SIG-M5 treated with dmso at 0.1 percent for 504 hours (cell line): ENCODE measurements around the gene RNF144B.
"Not testable (repeated sequence)": the region's sequence is repeated elsewhere in the genome, so short reads cannot be mapped to it uniquely, and the experiment has no call there.

Experiments
- DNase-seq: peaks from one replicate; lab custom pipeline; 2025; ENCODE audit not compliant: unreplicated experiment; lab: John Stamatoyannopoulos, UW

Gene RNF144B

DNA sequence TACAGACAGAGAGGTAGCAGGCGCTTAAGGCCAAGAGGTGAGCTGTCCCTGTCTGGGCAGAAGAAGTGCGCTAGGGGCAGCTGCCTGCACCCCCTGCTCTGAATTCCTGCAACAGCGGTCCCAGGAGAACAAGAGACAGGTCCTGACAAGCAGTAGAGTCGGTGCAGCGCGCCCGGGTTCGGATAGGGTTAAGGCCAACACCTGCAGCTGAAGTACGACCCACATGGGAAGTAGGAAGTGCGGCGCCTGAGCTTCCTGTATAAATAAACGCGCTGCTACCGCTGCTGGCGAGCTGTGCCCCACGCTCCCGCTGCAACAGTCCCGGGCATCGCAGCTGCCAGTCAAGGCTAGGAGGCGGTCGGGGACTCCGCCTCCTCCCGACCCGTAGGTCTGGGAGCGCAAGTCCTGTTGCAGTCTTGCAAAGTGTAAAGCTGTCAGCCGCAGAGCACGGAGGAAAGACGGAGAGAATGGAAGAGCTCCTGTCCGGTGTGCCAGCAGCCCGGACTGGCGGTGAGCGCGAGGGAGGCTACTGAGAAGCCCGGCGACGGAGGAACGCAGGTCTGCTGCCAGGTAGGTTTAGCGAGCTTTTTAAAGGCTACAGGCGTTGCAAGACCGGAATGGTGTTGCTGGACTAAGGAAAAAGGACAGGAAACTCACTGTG, at the start of gene RNF144B:
TSS of gene RNF144B (plus strand) at position 290 of the 661 bp plus-strand sequence. CDS start 12,185 bp downstream, outside the sequence.
- DNase-seq = peak; percentile 37

DNA sequence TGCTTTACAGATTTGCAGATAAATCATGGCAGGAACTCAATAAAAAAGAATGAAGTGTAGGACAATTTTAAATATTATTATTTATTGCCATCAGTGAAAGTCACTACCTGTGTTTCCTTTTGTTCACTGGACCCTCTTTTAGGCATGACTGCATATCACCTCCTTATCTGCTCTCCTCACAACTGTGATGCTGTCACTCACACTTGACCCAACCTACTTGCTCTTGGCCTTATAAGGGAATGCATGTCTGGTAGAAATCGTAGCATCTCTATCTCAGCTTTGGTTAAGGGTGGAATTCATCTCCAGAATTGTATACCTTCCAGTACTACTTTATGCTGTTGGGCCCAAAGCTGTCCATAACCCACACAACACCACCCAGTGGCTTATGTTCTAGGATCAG, 47.6 kb upstream of the RNF144B start:
- DNase-seq = no peak

DNA sequence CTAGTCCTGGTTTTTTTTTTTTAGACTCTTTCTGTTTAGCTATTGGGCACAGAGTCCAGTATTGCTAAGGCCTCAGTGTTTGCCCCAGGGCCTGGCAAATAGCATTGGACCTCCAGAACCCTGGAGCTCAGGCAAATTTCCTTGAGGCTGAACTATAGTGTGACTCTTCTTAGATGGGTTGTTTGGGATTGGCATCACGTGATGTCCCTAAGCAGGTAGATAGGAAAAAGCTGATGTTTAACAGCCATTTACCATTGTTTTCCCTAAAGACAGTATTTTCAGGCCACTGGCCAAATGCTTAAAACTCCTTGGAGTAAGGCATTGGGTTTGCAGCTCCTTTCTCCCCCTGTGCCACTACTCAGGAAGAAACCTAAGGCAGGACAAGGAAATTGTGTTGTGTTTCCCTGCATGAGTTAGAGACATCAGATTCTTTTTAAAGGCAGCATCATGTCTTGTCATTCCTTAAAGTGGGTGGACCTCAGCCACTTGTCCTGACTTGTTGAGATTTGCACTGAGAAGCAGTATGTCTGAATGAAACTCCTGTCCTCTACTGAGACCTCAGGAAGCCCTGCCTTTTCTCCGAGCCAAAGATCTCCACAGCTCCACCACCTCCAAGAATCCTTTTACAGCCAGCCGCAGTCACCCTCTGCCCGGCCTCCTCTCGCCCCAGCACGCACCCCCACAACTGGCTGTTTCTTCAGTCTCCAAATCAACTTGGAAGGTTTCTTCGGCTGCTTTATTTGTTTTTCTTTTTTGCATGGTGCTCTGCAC, 46.2 kb upstream of the RNF144B start:
- no peak for DNase-seq

GRCh38 chr6:18342223-18342622, 44.9 kb upstream of the RNF144B start:
- no peak for DNase-seq

GRCh38 chr6:18343741-18344140, 43.4 kb upstream of the RNF144B start:
- DNase-seq = no peak

DNA sequence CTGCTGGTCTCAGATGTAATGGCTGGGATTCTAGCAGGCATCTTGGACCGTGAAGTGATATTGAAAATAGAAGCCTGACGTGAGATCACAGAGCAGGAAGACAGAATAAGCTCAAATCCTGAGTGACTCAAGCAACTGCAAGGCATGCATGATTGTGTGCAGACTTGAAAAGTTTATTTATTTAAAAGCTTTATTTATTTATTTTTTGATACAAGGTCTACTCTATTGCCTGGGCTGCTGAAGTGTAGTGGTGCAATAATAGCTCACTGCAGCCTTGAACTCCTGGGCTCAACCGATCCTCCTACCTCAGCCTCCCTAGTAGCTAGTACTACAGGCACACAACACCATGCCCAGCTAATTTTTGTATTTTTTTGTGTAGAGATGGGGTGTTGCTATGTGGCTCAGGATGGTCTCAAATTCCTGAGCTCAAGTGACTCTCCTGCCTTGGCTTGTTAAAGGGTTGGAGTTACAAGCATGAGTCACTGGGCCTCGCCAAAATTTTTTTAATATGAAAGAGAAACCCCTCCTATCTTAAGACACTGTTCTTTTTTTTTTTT, 40.1 kb upstream of the RNF144B start:
- DNase-seq = no peak

DNA sequence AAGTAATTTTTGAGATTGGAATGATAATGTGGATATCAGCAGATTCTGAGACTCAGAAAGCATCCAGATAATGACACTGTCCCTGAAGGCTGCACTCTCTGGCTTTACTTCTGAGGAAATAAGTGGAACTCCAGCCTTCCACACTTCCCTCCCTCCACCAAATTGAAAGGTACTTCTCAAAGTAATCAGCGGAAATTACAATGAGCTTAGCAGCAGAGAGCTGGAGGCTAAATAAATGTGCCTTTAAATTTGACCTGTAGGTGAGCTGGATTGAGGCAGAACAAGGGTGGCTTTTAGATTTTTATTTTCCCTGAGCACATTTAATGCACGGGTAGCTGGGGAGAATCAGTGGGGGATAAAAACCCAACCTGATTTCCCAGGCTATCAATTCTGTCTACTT, 39.3 kb upstream of the RNF144B start:
- no peak for DNase-seq

- no peak for DNase-seq
Measured at GRCh38 chr6:18349386-18349785, 37.8 kb upstream of the RNF144B start.

GRCh38 chr6:18350271-18350670, 36.9 kb upstream of the RNF144B start:
- no peak for DNase-seq

DNA sequence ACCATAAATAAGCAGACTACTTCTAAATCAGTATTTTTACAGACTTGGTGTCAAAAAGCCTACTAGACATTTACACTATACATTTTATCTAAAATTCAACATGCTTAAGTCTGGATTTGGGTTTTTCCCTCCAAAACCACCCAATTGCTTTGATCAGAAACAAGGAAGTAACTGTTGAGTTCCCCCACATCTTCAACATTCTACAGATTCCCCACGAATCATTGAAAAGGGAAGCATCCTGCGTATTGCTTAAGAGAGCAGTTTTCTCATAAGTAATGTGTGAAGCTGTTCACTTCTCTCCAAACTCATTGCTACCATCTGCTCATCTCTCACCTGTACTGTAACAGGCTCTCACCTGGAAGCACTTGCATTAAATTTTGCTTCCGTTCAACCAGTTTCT, 36.4 kb upstream of the RNF144B start:
- peak; percentile 31 for DNase-seq

- DNase-seq = no peak
Measured at GRCh38 chr6:18352001-18352400, 35.1 kb upstream of the RNF144B start.

- DNase-seq = no peak
Measured at GRCh38 chr6:18352842-18353241, 34.3 kb upstream of the RNF144B start.

DNA sequence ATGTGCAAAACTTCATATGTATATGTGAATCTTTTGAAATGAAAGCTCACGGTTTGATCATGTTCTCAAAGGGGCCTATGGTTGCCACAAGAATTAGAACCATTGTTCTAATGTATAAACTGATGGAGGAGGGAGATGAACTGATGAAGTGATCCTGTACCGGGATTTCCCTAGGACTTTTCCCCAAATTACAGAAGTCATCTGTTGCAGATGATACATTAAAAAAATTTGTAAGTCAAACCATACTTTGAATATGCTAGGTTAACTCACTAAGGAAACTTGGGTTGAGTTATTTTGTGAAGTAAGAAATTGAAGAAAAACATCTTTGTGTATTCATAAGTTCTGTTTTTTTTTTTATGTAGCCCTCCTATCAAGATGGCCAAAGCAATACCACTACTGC, 33.9 kb upstream of the RNF144B start:
- no peak for DNase-seq

DNA sequence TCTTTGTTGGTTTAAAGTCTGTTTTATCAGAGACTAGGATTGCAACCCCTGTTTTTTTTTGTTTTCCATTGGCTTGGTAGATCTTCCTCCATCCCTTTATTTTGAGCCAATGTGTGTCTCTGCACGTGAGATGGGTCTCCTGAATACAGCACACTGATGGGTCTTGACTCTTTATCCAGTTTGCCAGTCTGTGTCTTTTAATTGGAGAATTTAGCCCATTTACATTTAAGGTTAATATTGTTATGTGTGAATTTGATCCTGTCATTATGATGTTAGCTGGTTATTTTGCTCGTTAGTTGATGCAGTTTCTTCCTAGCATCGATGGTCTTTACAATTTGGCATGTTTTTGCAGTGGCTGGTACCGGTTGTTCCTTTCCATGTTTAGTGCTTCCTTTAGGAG, 29.6 kb upstream of the RNF144B start:
- not testable (repeated sequence) for DNase-seq

DNA sequence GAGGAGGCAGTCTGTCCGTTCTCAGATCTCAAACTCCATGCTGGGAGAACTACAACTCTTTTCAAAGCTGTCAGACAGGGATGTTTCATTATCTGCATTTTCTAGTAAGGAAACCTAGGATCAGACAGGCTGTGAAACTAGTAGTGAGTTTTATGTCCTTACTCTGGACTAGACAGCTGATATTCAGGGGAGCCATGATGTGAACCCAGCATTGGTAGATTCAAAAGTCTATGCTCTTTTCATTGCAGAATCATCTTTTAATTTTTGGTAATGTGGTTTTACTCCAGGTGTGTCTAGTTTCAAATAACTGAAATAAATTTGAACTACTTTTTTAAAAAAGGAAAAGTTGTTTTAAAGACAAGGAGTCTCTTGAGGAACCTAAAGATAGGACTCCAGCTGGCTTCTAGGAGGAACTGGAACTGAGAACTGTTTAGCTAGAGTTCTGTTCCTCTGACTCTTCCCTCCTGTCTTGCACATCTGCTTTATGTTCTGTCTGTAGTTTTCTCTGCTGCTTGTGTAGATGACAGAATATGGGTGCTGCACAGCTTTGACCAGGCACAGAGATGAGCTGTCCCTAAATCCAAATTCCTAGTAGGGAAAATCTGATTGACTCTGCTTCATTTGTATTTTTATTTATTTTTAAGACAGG, 27.8 kb upstream of the RNF144B start:
- peak; percentile 65 for DNase-seq

DNA sequence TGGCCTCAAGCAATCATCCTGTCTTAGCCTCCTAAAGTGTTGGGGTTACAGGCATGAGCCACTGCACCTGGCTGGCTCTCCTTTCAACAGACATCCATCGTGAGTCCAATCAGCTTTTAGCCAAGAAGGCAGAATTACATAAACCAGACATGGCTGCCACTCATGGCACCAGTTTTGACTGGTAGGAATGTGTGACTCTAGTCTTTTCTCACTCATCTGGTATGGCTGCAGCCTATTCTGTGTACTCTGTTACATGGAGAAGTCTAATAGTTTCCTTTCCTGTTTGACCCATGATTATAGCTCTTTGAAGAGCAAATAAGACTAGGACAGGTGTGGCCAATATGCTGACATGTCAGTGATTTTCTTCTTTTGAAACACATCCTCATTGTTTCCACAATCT, 27.0 kb upstream of the RNF144B start:
- no peak for DNase-seq

- DNase-seq = no peak
Measured at GRCh38 chr6:18362058-18362561, 25.0 kb upstream of the RNF144B start.

GRCh38 chr6:18363746-18364145, 23.4 kb upstream of the RNF144B start:
- no peak for DNase-seq

- DNase-seq = not testable (repeated sequence)
Measured at GRCh38 chr6:18364561-18364960, 22.6 kb upstream of the RNF144B start.

GRCh38 chr6:18367371-18367770, 19.8 kb upstream of the RNF144B start:
- no peak for DNase-seq

DNA sequence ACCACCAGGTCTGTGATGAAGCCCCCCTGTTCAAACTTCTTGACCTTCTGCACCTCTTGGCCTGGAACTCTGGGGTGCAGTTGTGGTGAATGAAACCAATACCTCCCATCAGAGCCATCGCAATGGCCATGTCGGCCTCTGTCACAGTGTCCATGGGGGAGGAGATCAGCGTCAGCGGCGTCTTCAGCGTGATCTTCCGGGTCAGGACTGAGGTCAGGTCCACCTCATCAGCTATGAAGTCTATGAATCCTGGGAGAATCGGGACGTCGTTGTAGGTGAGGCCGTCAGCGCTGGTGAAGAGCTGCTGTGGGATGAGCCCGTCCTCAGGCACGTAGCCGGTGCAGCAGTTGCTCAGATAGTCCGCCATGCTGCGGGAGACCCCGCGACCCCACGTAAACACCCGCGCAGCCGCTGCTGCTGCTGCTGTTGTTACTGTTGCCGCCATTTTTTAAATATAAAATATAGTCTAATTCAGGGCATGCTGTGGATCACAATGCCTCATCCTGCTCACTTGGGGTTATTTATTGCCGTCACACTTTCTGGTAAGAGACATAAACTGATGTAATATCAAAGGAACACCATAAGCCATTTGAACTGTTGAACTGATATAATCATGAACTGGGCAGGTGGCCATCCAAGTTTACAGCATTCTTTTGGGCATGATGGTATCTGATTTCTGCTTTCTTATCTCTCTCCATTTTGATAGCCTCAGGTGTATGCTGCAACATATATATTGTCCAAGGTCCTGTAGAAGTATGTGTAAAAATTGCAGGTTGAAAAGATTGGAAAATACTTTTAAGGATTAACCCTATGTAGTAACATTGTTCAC, 18.7 kb upstream of the RNF144B start:
- DNase-seq = no peak
